ENCODE data around the gene SH3YL1. TPM values are rescaled to one million over a fixed set of nuclear protein-coding genes. Genes with fewer than 3 reads are reported as not detected.

SH3YL1 gene
- total RNA-seq, 1 donor from 2014 or later: 22.5 TPM

DNA sequence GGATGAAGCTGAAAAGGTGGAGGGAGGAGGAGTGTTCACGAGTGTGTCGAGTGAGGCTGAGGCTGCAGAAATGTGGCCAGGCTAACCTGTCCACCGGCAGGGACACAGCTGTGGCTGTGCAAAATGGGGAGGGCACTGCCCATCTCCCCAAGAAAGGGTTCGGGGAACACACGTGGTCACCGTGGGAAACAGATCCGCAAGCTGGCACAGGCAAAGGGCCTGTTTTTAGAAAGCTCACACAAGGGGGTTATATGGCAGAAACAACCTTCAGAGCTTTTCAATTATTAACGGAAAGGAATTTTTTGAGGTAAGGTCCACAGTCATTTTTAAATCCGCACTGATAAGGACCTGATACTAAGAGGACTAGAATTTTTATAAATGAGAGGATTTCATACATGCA is 35.7 kb downstream of the SH3YL1 start:
- DNase-seq (ENCODE audit: extremely low read depth, low read depth, low spot score): no peak

DNA sequence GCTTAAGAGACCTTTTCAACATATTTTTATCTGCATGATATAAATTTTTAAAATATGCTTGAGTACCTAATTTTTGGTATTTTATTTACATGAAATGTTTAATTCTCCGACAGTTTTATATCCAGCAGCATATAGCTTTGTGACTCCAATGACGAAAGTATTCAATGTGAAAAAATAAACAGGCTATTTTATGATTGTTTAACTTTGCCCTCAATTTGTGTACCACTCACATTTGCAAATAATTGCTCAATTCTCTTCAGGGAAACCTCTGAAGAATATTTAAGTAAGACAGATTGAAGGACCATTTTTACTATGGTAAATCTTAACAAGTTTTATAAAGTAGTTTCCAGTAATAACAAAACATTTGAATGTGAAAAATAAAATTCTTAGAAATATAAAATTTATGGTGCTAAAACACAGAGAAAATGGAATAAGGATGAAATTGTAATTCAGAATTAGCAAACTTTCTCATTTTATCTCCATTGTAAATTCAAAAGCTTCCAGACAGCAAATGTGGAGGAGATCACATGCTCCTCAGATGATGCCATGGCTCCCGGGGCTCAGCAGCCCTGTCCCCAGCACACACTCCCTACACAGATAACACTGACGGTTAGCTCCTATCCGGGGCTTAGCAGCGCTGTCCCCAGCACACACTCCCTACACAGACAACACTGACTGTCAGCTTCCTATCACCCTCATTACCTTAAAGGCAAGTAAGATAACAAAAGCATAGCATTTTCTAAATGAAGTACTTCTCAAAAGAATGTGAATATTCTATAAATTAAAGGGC is 39.7 kb downstream of the SH3YL1 start:
- DNase-seq (ENCODE audit: extremely low read depth, low read depth, low spot score): no peak

DNA sequence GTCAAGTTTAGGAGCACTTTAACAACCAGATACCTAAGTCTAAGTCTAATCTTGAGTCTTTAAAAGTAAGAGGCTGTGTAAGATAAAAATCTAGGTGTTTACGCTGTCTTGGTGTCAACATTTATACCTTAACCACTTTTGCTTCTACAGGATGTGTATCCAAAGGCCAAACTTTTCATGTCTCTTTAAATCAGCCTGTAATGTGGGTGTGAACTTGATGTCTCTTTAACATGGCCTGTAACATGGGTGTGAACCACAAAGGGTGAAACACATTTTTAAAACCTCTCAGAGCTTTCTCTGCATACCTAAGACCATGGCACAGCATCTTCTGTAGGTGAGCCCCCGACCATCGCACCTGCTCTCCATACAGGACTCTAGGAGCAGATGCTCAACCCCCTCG is 40.4 kb downstream of the SH3YL1 start:
- no peak for DNase-seq (ENCODE audit: extremely low read depth, low read depth, low spot score)

DNA sequence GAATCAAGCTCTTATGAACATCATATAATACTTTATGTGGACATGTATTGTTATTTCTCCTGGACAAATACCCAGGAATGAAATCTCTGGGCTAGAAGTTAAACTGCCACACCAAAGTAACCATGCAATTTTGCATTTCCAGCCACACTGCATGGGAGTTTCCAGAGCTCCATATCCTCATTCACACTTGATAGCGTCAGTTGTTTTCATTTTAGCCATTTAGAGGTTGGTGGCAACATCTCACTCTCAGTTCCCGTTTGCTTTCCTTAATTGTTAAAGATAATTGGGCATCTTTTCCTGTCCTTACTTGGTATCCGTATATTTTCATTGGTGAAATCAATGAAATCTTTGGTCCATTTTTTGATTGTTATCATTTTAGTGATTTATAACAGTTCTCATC is 47.8 kb downstream of the SH3YL1 start:
- DNase-seq (ENCODE audit: extremely low read depth, low read depth, low spot score): no peak

DNA sequence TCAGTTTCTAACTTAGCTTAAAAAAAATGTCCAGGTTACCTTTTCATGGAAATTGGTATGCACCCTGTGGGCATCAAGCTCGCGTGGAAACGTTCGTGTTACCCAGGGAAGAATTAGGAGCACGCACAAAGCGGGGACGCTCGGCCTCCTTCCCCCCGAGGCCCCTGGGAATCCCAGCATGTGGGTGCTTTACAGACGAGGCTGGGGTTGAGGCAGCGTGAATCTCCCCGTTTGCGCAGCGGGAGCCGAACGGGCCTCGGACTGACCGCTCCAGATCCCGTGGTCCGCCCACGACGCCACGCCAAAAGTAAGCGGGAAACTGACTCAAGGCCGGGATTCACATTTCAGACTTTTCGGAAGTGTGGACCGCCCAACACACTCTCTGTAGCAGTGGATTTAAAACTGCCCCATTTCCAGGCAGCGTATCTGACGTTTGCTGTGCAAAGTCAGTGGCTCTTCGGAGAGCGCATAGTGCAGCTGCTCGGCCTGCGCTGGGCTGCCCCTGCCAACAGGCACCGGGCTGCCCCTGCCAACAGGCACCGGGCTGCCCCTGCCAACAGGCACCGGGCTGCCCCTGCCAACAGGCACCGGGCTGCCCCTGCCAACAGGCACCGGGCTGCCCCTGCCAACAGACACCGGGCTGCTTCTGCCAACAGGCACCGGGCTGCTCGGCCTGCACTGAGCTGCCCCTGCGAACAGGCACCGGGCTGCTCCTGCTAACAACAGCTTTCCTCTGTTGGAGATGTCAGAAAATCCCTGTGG is 49.7 kb downstream of the SH3YL1 start:
- DNase-seq (ENCODE audit: extremely low read depth, low read depth, low spot score): no peak

GRCh38 chr2:211486-212184 is 52.2 kb downstream of the SH3YL1 start:
- no peak for DNase-seq (ENCODE audit: extremely low read depth, low read depth, low spot score)

- DNase-seq (ENCODE audit: extremely low read depth, low read depth, low spot score): no peak
These were observed 53.2 kb downstream of the SH3YL1 start for GRCh38 chr2:210660-211059.

DNA sequence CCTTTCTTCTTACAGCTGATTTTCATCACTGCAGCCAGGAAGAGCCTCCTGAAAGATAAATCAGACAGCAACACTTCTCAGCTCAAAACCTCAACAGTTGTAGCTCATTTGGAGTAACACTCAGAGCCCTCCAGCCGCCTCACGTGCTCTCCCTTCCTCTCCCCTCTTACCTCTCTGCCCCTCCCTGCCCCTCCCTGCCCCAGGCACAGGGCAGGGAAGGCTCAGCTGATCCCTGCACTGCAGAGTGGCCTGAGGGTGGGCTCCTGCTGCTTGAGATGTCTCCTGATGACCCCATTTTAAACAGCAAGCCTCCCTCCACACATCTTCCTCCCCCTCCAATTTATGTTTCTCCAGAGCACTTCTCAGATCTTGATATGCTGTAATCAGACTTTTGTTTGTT is 54.4 kb downstream of the SH3YL1 start:
- DNase-seq (ENCODE audit: extremely low read depth, low read depth, low spot score): no peak

DNA sequence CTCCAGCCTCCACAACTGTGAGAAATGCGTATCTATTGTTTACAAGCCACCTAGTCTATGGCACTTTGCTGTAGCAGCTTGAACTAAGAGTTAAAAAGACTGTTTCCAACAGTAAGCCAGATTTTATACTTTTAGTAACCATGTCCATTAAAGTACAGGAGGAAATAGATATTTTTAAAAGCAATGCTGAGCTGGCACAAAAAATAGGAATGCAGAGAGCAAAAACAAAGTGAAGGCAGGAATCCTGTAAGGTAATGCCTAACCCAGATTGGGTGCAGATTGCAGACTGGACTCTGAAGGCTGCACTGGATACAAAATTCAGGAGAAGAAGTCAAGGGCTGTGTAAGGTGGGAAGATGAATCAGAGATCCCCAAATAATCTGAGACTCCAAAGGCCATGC is 55.5 kb downstream of the SH3YL1 start:
- DNase-seq (ENCODE audit: extremely low read depth, low read depth, low spot score): no peak

GRCh38 chr2:203984-204383 is 59.8 kb downstream of the SH3YL1 start:
- DNase-seq (ENCODE audit: extremely low read depth, low read depth, low spot score): no peak

GRCh38 chr2:203401-203800 is 60.4 kb downstream of the SH3YL1 start:
- no peak for DNase-seq (ENCODE audit: extremely low read depth, low read depth, low spot score)

GRCh38 chr2:202945-203344 is 60.9 kb downstream of the SH3YL1 start:
- DNase-seq (ENCODE audit: extremely low read depth, low read depth, low spot score): no peak

DNA sequence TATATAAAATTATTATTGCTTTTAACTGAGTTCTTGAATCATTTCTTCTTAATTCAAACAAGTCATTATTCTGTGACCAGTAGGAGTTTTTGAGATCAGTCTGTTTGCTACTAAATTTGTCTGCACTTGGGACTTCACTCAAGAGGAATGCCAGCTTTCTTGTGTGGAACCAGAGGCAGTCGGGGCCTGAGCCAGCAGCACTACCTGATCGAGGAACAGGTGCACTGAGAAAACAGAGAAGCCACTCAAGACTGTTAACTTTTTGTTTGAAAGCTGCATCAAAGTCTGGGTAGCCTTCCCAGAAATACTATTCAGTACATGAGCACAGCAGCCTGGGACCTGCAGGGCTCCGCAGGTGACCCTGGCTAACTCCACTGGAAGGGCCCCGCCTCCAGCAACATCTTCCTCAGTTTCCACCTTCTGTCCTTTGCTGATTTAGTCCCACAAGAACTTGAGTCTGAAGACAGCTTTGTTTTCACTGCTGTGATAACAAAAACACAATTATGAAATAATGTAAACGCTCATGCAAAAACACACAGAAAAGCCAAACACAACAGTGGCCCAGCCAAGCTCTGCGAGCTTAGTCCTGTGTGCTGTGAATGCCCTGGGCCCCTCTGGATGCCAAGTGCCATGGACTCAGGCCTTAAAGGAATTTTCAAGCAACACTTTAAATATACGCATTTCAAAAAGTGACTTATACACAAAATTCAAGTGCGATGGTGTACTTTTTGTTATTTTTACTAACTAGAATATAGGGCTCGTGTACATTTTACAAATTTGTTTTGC is 62.0 kb downstream of the SH3YL1 start:
- no peak for DNase-seq (ENCODE audit: extremely low read depth, low read depth, low spot score)

GRCh38 chr2:199041-199966 is 64.5 kb downstream of the SH3YL1 start:
- no peak for DNase-seq (ENCODE audit: extremely low read depth, low read depth, low spot score)

- DNase-seq (ENCODE audit: extremely low read depth, low read depth, low spot score): no peak
These were observed 67.4 kb downstream of the SH3YL1 start for GRCh38 chr2:196406-196805.

DNA sequence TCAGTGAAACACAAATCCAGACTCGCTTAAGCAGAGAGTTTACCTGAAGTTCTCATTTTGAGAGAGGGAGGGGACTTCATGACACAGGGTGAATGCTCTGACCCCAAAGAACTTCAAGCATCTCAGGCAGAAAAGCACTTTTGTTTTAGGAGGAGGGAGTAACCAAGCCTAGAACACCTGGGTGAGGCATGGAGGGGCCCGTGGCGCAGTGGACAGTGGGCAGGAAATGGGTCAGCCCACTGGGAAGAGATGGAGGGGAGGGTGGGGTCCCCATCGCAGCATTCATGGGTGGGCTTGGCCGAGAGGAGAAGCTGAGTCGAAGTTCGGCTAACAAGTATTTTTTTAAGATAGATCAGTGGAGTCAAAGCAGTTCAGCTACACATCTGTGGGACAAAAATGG is 67.9 kb downstream of the SH3YL1 start:
- no peak for DNase-seq (ENCODE audit: extremely low read depth, low read depth, low spot score)

- no peak for DNase-seq (ENCODE audit: extremely low read depth, low read depth, low spot score)
These were observed 70.6 kb downstream of the SH3YL1 start for GRCh38 chr2:193141-193671.

- no peak for DNase-seq (ENCODE audit: extremely low read depth, low read depth, low spot score)
These were observed 72.3 kb downstream of the SH3YL1 start for GRCh38 chr2:191311-192190.

DNA sequence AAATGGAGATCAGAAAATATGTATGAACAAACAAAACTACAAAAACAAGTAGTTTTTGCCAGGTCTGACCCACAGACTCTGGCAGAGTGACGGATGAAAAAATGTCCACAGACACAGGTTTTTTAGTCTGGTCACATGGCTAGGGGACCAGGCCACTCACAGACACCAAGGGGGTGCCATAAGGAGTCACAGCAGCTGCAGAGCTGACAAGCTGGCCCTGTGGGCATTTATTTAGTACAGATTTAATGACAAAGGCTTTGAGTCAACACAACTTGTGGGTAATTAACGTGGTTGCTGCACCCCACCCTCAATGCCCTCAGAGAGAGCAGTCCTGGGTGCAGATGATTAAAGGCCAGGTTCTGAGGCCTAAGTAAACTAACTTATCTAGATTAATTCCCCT is 76.0 kb downstream of the SH3YL1 start:
- no peak for DNase-seq (ENCODE audit: extremely low read depth, low read depth, low spot score)

All from glomerular endothelial cell (primary cell).